ENCODE measurements around the gene NUBPL. TPM values are rescaled to one million over a fixed set of nuclear protein-coding genes. Genes with fewer than 3 reads are reported as not detected.

NUBPL gene
- total and polyA plus RNA-seq, 10 donors, result 4.1 to 28.2 (median 13.9) TPM

DNA sequence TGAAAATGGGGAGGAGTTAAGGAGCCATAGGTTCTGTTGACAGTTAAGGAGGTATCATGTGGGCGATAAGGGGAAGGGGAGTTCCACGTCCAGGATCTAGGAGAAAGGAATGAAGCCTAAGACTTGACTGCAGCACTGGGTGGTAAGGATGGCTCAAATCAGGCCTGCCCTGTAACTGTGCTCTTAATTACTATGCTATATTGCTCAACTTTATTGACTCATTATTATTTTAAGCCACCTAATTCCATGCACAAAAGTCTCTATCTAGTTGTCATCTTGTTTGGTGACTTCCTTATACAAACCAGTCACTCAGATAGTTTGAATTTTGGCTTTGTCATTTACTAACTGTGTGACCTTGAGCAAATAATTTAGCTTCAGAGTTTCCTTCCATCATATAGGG lies 273.8 kb downstream of the NUBPL start:
- no peak for DNase-seq
- H3K4me3 ChIP-seq, result no peak overlapping the region
- no peaks in the 10 kb centered on the region for H3K9me3 ChIP-seq
- peaks cover 0 to 7% (median 0%) of the 10 kb centered on the region in 6 donors for H3K4me1 ChIP-seq
- no peaks in the 10 kb centered on the region for H3K27me3 ChIP-seq (replicated peaks in 1 of 7)
- peaks cover 0 to 4% (median 0%) of the 10 kb centered on the region in 6 donors for H3K36me3 ChIP-seq
- no peak for TF ChIP-seq POLR2AphosphoS5 (IDR thresholded peaks at IDR 0.05)
- no peak for TF ChIP-seq POLR2A (IDR thresholded peaks at IDR 0.05)
- TF ChIP-seq, protein P1, sequence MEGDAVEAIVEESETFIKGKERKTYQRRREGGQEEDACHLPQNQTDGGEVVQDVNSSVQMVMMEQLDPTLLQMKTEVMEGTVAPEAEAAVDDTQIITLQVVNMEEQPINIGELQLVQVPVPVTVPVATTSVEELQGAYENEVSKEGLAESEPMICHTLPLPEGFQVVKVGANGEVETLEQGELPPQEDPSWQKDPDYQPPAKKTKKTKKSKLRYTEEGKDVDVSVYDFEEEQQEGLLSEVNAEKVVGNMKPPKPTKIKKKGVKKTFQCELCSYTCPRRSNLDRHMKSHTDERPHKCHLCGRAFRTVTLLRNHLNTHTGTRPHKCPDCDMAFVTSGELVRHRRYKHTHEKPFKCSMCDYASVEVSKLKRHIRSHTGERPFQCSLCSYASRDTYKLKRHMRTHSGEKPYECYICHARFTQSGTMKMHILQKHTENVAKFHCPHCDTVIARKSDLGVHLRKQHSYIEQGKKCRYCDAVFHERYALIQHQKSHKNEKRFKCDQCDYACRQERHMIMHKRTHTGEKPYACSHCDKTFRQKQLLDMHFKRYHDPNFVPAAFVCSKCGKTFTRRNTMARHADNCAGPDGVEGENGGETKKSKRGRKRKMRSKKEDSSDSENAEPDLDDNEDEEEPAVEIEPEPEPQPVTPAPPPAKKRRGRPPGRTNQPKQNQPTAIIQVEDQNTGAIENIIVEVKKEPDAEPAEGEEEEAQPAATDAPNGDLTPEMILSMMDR (IDR thresholded peaks at IDR 0.05 in 8 of 11, conservative IDR thresholded peaks at IDR 0.05 in 3 of 11), result no peak
- no peak overlapping the region for H3K27ac ChIP-seq
- intact Hi-C loops (cut with DNase I; ENCODE audit: low total_unique reads), result no loop called here
- WGBS, 5 donors, result 91 to 95% (median 93%) methylated on average over 2 of the region's 2 CpGs

DNA sequence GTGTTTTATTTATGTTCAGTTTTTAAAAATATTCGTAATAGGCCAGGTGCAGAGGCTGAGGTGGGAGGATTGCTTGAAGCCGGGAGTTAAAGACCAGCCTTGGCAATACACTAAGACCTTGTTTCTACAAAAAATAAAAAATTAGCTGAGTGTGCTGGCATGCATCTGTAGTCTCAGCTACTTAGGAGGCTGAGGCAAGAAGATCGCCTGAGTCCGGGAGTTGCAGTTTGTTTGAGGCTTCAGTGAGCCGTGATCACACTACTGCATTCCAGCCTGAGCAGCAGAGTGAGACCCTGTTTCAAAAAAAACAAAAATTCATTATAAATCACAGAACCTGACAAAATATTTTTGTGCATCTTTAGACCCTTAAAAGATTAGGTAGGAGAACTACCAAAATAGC lies 275.8 kb downstream of the NUBPL start:
- no peak overlapping the region for H3K4me3 ChIP-seq
- H3K27me3 ChIP-seq (replicated peaks in 1 of 7), result no peaks in the 10 kb centered on the region
- TF ChIP-seq POLR2A (IDR thresholded peaks at IDR 0.05) (no peak), POLR2AphosphoS5 (IDR thresholded peaks at IDR 0.05) (no peak)
- TF ChIP-seq, protein P1 (IDR thresholded peaks at IDR 0.05 in 8 of 11, conservative IDR thresholded peaks at IDR 0.05 in 3 of 11), result no peak
- no peak for DNase-seq
- no peak overlapping the region for H3K27ac ChIP-seq
- H3K4me1 ChIP-seq, result peaks cover 0 to 7% (median 0%) of the 10 kb centered on the region in 6 donors
- WGBS, 5 donors, result 95 to 99% (median 98%) methylated on average over 5 of the region's 5 CpGs
- intact Hi-C loops (cut with DNase I; ENCODE audit: low total_unique reads), result no loop called here
- H3K9me3 ChIP-seq, result no peaks in the 10 kb centered on the region
- H3K36me3 ChIP-seq, result peaks cover 0 to 6% (median 0%) of the 10 kb centered on the region in 6 donors

DNA sequence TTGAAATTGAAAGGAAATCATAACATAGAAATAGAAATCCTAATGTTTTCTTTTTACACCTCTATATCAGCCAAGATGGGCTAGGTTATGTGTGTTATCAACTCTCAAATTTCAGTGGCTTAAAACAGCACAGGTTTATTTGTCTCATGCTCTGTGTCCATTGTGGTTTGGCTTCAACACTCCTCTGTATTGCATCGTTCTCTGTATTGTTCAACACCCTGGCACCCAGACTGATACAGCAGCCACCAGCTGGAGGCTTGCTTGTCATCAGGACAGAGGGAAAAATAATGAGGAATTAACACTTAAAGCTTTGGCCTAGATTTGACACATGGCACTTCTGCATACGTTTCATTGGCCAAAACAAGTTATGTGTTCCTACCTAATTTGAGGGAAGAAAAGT lies 281.7 kb downstream of the NUBPL start:
- intact Hi-C loops (cut with DNase I; ENCODE audit: low total_unique reads), result no loop called here
- no peak for DNase-seq

DNA sequence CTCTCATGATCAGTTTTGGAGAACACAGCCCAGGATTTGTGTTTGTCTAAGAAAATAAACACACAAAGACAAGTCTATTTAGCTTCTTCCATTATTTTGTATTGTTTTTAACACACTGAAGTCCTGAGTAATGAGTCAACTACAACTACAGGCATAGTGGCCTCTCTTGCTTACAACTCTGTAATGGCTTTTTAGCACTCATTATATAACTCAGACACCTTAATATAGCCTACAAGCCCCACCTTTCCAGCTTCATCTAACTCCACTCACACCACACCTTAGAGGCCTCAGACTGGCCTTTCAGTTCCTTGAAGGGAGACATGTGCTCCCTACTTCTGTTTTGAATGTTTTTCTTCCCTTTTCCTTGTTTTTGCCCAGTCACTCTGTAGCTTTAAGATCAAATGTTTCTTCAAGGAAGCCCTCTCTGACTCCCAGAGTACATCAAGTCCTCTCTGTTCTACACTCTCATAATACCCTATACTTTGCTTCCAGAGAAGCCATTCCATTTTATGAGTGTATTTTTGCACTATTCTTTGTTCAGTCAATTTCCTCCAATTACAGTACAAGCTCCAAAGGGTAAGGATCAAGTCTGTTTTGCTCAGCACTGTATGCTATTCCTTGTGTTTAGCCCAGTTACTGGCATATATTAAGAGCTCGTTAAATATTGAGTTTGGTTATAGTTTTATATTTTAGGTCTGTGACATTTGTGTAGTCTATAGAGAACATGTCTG lies 282.3 kb downstream of the NUBPL start:
- Histone ChIP-seq H3K9me3 (no peaks in the 10 kb centered on the region), H3K36me3 (peaks cover 0 to 16% (median 0%) of the 10 kb centered on the region in 6 donors), H3K4me3 (no peak overlapping the region), H3K27me3 (replicated peaks in 1 of 7) (no peaks in the 10 kb centered on the region), H3K4me1 (no peaks in the 10 kb centered on the region), H3K27ac (no peak overlapping the region)
- intact Hi-C loops (cut with DNase I; ENCODE audit: low total_unique reads), result no loop called here
- TF ChIP-seq, protein P1 (IDR thresholded peaks at IDR 0.05 in 8 of 11, conservative IDR thresholded peaks at IDR 0.05 in 3 of 11), result no peak
- TF ChIP-seq POLR2AphosphoS5 (IDR thresholded peaks at IDR 0.05) (no peak), POLR2A (IDR thresholded peaks at IDR 0.05) (no peak)
- no peak for DNase-seq
- 93 to 100% (median 98%) methylated on average over 1 of the region's 1 CpG for WGBS, 5 donors

More for the DNA sequence above, 281.7 kb downstream of the NUBPL start:
- Histone ChIP-seq H3K27ac (no peak overlapping the region), H3K4me3 (no peak overlapping the region), H3K9me3 (no peaks in the 10 kb centered on the region), H3K27me3 (replicated peaks in 1 of 7) (no peaks in the 10 kb centered on the region), H3K4me1 (no peaks in the 10 kb centered on the region), H3K36me3 (peaks cover 0 to 16% (median 0%) of the 10 kb centered on the region in 6 donors)
- TF ChIP-seq, protein P1 (IDR thresholded peaks at IDR 0.05 in 8 of 11, conservative IDR thresholded peaks at IDR 0.05 in 3 of 11), result no peak
- TF ChIP-seq POLR2A (IDR thresholded peaks at IDR 0.05), result no peak
- no peak for TF ChIP-seq POLR2AphosphoS5 (IDR thresholded peaks at IDR 0.05)
- WGBS, 5 donors, result 76 to 99% (median 85%) methylated on average over 2 of the region's 2 CpGs
